HepG2 (cell line): Measurements from ENCODE around the gene MPIG6B. TPM values are rescaled to one million over a fixed set of nuclear protein-coding genes. Genes with fewer than 3 reads are reported as not detected.
A peak's percentile ranks its signal among the peaks of the same experiment; 100 is the strongest.

Experiments
- AFF4 ChIP-seq: sonication (generic); formaldehyde crosslinking; IDR thresholded peaks from 2 replicates; pipeline ENCODE4 v1.4.0; 2020; ENCODE audit warnings: missing genetic modification reagents
- ATF1 ChIP-seq: IDR thresholded peaks from 2 replicates; pipeline ENCODE4 v1.6.1; 2016; ENCODE audit warnings: mild to moderate bottlenecking, control low read depth
- CCDC6 ChIP-seq: sonication (generic); formaldehyde crosslinking; IDR thresholded peaks from 2 replicates; pipeline ENCODE4 v1.8.1; 2022; ENCODE audit warnings: mild to moderate bottlenecking, missing genetic modification reagents, moderate library complexity
- CEBPB ChIP-seq: IDR thresholded peaks from 2 replicates; pipeline ENCODE4 v1.6.1; 2011; ENCODE audit warnings: low read depth, low read length, improper control_type of control experiment, borderline replicate concordance
- ESRRA ChIP-seq: sonication (generic); formaldehyde crosslinking; IDR thresholded peaks from 2 replicates; pipeline ENCODE4 v1.5.1; 2020; ENCODE audit warnings: mild to moderate bottlenecking, low read depth, missing genetic modification reagents
- FOXK1 ChIP-seq: sonication (generic); formaldehyde crosslinking; IDR thresholded peaks from 2 replicates; pipeline ENCODE4 v1.4.0; 2020; ENCODE audit warnings: low read depth, missing genetic modification reagents, borderline replicate concordance
- KDM4B ChIP-seq: sonication (generic); formaldehyde crosslinking; IDR thresholded peaks from 2 replicates; pipeline ENCODE4 v1.4.0; 2020; ENCODE audit warnings: missing genetic modification reagents
- MED1 ChIP-seq: sonication (generic); formaldehyde crosslinking; IDR thresholded peaks from 2 replicates; pipeline ENCODE4 v1.4.0; 2020; ENCODE audit warnings: missing genetic modification reagents
- NAIF1 ChIP-seq: sonication (generic); formaldehyde crosslinking; IDR thresholded peaks from 2 replicates; pipeline ENCODE4 v1.5.0; 2020; ENCODE audit warnings: mild to moderate bottlenecking, missing genetic modification reagents, borderline replicate concordance
- PBX3 ChIP-seq: sonication (generic); formaldehyde crosslinking; IDR thresholded peaks from 2 replicates; pipeline ENCODE4 v1.8.1; 2023; ENCODE audit warnings: missing genetic modification reagents, inconsistent platforms, borderline replicate concordance
- POLR2AphosphoS5 ChIP-seq: IDR thresholded peaks from 2 replicates; pipeline ENCODE4 v1.6.1; 2012; ENCODE audit warnings: low read depth, low read length
- SAFB2 ChIP-seq: sonication (generic); formaldehyde crosslinking; IDR thresholded peaks from 2 replicates; pipeline ENCODE4 v1.5.1; 2020; ENCODE audit warnings: missing genetic modification reagents, low read depth, mild to moderate bottlenecking, borderline replicate concordance
- SRSF4 ChIP-seq: fragments of 200-400 bp; formaldehyde crosslinking; IDR thresholded peaks from one replicate; pipeline ENCODE4 v1.6.1; 2018; ENCODE audit warnings: mild to moderate bottlenecking, low read depth, low read length, moderate library complexity; ENCODE audit not compliant: poor library complexity, severe bottlenecking
- WIZ ChIP-seq: sonication (generic); formaldehyde crosslinking; IDR thresholded peaks from 2 replicates; pipeline ENCODE4 v1.5.1; 2020; ENCODE audit warnings: mild to moderate bottlenecking, missing genetic modification reagents
- ZBTB14 ChIP-seq: sonication (generic); formaldehyde crosslinking; IDR thresholded peaks from 2 replicates; pipeline ENCODE4 v1.4.0; 2020; ENCODE audit warnings: missing genetic modification reagents
- ZBTB2 ChIP-seq: sonication (generic); formaldehyde crosslinking; IDR thresholded peaks from 2 replicates; pipeline ENCODE4 v1.8.0; 2022; ENCODE audit warnings: low read depth, missing genetic modification reagents
- ZFAT ChIP-seq: sonication (generic); formaldehyde crosslinking; conservative IDR thresholded peaks from 2 replicates; pipeline ENCODE4 v1.8.1; 2023; ENCODE audit warnings: missing genetic modification reagents, inconsistent platforms
- ZNF121 ChIP-seq: sonication (generic); formaldehyde crosslinking; IDR thresholded peaks from 2 replicates; pipeline ENCODE4 v1.5.0; 2020; ENCODE audit warnings: mild to moderate bottlenecking, missing genetic modification reagents
- ZNF3 ChIP-seq: IDR thresholded peaks from 2 replicates; pipeline ENCODE4 v1.7.0; 2017; ENCODE audit warnings: inconsistent platforms
- ZNF343 ChIP-seq: sonication (generic); formaldehyde crosslinking; IDR thresholded peaks from 2 replicates; pipeline ENCODE4 v1.4.0; 2020; ENCODE audit warnings: mild to moderate bottlenecking, missing genetic modification reagents
- ZNF350 ChIP-seq: sonication (generic); formaldehyde crosslinking; IDR thresholded peaks from 2 replicates; pipeline ENCODE4 v1.4.0; 2020; ENCODE audit warnings: mild to moderate bottlenecking, low read depth, missing genetic modification reagents, borderline replicate concordance
- ZNF430 ChIP-seq: sonication (generic); formaldehyde crosslinking; IDR thresholded peaks from 2 replicates; pipeline ENCODE4 v1.9.0; 2021; ENCODE audit warnings: mild to moderate bottlenecking, missing genetic modification reagents
- polyA plus RNA-seq, 8 experiments: library from polyadenylated mRNA; depleted of rRNA in 3 of 8; stranded (reverse) in 7 of 8; unstranded in 1 of 8; fragments of >200 nt; fragmentation: Illumina TruSeq in 4 of 8; extraction: Trizol in 4 of 8; gene quantifications; 2 replicates each; pipeline versions ENCODE4 v1.2.1 to v1.2.3, GENCODE V29; 2011 to 2016; ENCODE audit warnings: low read depth in 4 of 8, missing spikeins in 1 of 8, mixed read lengths in 1 of 8; ENCODE audit not compliant: insufficient read depth in 1 of 8
- total RNA-seq, 5 experiments: library from RNA; depleted of rRNA; stranded (reverse); fragments of >200 nt; fragmentation: Illumina TruSeq; extraction: Trizol; gene quantifications; 2 replicates each; pipeline ENCODE4 v1.2.3, GENCODE V29; 2016; ENCODE audit warnings: low read depth in 1 of 5

MPIG6B gene
- total and polyA plus RNA-seq, 2 of the 13 experiments (the other 11 are each of a cell fraction or from before 2014, with no cell fraction given) = not detected

- TF ChIP-seq SRSF4 = no peak
- TF ChIP-seq ESRRA (CRISPR knock-in tag) = peak; percentile 46; the same call in 1 of the 2 replicates
- no peak for TF ChIP-seq PBX3 (CRISPR knock-in tag)
- TF ChIP-seq ATF1 (CRISPR knock-in tag) = no peak
- 0 out of 2 replicates have a peak, but pooled peaks have one; percentile 67 for TF ChIP-seq MED1 (CRISPR knock-in tag)
- TF ChIP-seq ZBTB2 (CRISPR knock-in tag) = no peak
- no peak for TF ChIP-seq ZFAT (CRISPR knock-in tag)
- TF ChIP-seq FOXK1 (CRISPR knock-in tag) = no peak
- no peak for TF ChIP-seq NAIF1 (CRISPR knock-in tag)
- no peak for TF ChIP-seq CEBPB
- TF ChIP-seq ZNF121 (CRISPR knock-in tag) = no peak
- no peak for TF ChIP-seq ZNF343 (CRISPR knock-in tag)
- no peak for TF ChIP-seq KDM4B
- TF ChIP-seq CCDC6 (CRISPR knock-in tag) = no peak
- TF ChIP-seq ZNF3 (CRISPR knock-in tag) = no peak
- no peak for TF ChIP-seq ZBTB14
- peak; percentile 88 for TF ChIP-seq POLR2AphosphoS5
- no peak for TF ChIP-seq WIZ (CRISPR knock-in tag)
- peak; percentile 63; the same call in 1 of the 2 replicates for TF ChIP-seq ZNF430
- peak; percentile 60; the same call in 1 of the 2 replicates for TF ChIP-seq ZNF350 (CRISPR knock-in tag)
- no peak for TF ChIP-seq AFF4 (CRISPR knock-in tag)
- TF ChIP-seq SAFB2 (CRISPR knock-in tag) = no peak
These were observed 43.0 kb downstream of the MPIG6B start (continued) for GRCh38 chr6:31765910-31766794.
